GM18498 (cell line): ENCODE measurements around the gene RASGRP4.
"Not testable (repeated sequence)": the region's sequence is repeated elsewhere in the genome, so short reads cannot be mapped to it uniquely, and the experiment has no call there.

Source experiments
- ATAC-seq: cut with Tn5 transposase; IDR thresholded peaks from one replicate; pipeline ENCODE4 v1.9.1; 2021; ENCODE audit warnings: mild to moderate bottlenecking, moderate library complexity; ENCODE audit not compliant: unreplicated experiment

RASGRP4 gene

DNA sequence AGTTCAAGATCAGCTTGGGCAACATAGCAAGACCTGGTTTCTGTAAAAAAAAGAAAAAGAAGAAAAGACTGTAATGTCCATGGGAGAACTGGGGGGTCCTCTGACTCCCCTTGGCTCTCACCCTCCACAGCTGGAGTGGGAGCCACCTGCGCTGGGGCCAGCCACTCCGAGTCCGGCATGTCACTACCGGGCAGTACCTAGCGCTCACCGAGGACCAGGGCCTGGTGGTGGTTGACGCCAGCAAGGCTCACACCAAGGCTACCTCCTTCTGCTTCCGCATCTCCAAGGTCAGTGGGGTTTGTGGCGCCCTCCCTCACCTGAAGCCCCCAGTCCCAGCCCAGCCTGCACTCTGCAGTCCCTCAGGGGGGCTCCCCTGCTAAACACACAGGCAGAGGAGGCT lies 22.2 kb upstream of the RASGRP4 start:
- no peak for ATAC-seq

DNA sequence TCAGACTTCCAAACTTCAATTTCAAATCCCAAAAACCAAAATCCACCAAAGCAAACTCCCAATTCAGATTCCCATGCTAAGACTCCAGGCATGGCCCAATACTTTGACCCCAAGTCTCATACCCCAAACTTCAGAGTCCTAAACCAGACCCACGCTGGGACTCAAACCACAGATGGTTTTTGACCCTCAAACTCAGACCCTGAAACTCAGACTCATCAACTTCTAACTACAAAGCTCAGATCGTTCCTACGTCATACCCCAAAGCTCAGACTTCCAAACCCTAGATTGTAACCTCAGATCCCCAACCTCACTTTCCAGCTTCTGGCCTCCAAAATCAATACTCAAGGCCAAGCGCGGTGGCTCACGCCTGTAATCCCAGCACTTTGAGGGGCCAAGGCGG lies 19.3 kb upstream of the RASGRP4 start:
- no peak for ATAC-seq

DNA sequence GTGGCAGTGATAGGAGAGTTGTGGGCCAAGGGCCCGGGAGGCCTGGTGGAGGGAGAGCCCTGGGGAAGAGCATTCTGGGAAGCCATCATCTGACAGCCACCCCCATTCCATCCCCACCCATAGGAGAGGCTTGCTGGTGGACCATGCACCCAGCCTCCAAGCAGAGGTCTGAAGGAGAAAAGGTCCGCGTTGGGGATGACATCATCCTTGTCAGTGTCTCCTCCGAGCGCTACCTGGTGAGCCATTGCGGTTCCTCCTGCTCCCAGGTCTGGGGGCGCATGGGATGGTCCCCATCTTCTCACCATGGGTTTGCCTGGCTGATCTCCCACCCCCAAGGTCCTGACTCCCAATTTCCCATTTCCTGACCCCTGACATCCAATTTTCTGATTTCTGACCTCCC lies 18.0 kb upstream of the RASGRP4 start:
- ATAC-seq = no peak

DNA sequence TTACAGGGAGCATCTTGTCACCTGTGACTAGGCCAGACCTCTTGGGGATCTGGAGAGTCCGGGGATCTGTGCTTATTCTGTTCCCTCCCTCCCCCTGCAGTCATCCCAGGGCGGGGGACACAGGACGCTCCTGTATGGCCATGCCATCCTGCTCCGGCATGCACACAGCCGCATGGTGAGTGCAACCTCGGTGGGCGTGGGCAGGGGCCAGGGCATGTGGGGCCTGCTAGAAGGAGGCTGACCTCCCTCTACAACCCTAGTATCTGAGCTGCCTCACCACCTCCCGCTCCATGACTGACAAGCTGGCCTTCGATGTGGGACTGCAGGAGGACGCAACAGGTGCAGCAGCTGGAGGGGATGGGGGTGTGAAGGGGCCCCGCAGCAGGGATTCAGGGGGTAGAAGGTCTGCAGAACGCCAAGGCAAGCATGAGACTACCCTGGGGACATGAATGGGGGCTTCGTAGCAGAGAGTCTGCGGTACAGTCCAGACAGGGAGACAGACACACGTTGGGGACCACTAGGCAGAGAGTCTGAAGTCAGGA lies 17.5 kb upstream of the RASGRP4 start:
- ATAC-seq = no peak

DNA sequence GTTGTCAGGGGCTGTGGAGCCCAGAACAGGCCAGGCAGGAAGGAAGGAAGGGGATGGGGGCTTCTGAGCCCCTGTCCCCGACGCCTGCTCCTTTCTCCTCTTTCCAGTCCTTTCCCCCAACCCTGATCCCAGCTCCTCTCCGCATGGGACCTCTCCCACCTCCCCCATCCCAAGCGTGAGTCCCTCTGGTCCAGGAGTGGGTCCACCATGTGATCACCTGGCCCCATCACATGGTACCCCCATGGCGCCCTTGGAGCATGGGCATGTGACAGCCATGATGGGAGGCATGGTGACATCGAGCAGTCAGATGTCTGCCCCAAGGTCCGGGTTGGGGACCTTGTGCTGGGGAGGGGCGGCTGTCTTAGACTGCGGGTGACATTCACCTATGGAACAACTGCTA lies 16.7 kb upstream of the RASGRP4 start:
- ATAC-seq = no peak

DNA sequence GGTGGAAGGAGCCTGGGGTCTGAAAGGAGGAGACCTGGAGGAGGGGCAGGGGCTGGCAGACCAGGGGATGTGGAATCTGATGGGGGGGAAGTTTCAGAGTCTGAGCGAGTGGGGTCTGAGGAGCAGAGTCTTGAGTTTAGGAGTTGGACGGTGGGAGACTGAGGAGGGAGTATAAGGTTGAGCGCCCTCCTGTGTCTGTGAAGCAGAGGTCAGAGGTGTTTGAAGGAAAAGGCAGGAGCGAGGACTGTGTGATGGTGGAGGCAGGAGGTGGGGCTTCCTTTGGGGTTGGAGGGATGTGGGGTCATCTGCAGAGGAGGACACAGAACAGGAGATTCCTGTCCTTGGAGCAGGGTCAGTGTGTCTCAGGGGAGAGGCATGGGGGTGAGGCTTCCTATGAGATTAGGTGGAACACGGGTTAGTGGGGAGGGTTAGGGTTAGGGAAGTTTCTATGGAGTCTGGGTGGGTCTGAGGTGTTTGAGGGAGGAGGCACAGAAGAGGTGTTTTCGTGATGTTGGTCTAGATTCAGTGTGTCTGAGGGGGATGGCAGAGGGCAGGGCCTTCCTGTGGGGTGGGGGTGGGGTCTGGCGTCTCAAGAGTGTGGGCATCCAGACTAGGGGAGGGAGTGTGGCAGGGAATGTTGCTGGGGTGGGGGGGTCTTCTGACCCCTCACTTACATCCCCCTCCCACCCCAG lies 15.8 kb upstream of the RASGRP4 start:
- no peak for ATAC-seq

DNA sequence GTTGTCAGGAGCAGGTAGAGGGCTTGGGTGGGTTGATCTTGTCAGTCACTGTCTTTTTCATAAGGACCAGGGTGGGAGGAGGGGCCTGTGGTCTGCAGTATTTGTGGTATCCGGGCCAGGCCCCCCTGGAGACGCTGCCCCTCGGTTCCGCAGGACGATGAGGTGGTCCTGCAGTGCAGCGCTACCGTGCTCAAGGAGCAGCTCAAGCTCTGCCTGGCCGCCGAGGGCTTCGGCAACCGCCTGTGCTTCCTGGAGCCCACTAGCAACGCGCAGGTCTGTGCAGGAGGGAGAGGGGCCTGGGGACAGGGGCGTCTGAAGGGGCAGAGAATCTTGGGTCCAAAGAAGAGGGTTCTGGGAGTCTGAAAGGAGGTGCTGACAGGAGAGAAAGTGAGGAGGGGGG lies 14.6 kb upstream of the RASGRP4 start:
- no peak for ATAC-seq

DNA sequence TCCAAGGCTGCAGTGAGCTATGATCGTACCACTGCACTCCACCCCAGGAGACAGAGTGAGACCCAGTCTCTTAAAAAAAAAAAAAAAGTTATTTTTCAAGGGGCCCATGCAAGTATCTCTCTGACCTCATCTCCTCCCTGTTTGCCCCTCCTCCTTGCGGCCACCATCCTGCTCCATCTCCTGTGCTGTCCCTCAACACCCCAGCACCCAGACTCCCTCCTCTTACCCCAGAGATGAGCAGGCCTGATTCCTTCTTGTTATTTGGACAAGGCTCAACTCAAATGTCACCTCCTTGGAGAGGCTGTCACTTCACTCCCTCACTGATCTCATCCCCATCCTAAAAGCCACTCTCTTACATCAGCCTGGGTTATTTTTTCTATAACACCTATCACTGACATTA lies 11.9 kb upstream of the RASGRP4 start:
- no peak for ATAC-seq

DNA sequence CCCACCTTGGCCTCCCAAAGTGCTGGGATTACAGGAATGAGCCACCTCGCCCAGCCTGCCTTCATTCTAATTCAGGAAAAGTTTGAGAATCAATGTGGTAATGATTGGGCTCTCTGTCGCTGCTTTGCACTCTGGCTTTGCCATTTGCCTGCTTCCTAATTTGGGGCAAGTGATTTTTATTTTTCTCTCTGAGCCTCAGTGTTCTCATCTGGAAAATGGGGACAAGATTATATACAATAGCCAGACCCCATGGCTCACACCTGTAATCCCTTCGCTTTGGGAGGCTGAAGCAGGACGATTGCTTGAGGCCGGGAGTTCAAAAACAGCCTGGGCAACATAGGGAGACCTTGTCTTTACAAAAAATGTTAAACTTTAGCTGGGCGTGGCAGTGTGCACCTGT lies 11.3 kb upstream of the RASGRP4 start:
- no peak for ATAC-seq

DNA sequence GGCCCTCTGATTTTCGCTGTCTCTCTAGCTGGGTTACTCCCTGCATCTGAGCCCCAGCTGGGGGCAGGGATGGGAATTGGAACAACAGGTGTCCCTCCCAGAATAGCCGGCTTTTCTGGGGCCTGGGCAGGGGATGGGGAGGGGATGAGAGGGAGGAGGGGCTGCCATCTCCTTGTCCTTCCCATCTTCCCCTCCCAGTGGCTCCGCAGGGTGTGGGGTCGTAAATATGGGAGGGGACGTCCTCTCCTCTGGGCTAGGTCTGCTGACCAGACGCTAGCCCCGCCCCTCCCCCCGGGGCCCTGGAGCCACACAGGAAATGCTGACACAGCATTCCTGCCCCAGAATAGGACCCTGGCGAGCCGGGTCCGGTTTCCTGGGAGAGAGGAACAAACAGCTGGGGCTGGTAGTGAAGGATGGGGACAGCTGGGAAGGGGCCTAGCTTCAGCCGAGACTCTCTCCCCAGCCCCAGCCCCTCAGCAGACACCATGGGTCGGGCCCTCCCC lies 8.6 kb upstream of the RASGRP4 start:
- no peak for ATAC-seq

DNA sequence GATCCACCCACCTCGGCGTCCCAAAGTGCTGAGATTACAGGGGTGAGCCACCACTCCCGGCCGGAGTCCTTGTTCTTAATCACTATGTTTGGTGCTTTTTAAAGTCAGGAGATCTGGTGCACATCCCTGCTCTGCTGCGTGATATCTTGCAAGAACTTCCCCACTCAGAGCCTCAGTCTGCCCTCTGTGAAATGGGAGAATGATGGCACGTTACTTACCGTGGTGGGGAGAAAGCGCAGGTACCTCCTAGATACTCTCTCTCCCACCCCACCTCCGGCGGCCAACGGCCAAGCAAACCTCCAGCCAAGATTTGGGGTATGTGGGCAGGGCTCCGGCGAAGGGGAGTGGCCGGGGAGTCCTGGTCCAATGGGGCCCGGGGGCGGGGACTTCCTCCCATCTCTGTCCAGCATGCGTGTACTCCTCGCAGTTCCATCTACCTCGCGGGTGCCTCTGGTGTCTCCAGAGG lies 7.3 kb upstream of the RASGRP4 start, which contains the start of gene RYR1:
Gene RYR1, plus strand, starts transcription at position 424 of the 466 bp plus-strand sequence. CDS start 139 bp downstream, outside the sequence.
- ATAC-seq = no peak

DNA sequence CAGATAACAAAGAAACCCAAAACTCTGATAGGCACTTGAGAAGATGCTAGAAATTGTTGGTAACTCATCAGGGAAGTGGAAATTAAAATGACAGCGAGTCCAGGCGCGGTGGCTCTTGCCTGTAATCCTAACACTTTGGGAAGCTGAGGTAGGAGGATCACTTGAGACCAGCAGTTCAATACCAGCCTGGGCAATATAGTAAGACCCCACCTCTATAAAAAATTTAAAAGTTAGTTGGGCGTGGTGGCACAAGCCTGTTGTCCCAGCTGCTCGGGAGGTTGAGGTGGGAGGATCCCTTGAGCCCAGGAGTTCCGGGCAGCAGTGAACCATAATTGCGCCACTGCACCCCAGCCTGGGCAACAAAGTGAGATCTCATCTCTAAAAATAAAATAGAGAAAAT lies 4.9 kb upstream of the RASGRP4 start:
- ATAC-seq = no peak

DNA sequence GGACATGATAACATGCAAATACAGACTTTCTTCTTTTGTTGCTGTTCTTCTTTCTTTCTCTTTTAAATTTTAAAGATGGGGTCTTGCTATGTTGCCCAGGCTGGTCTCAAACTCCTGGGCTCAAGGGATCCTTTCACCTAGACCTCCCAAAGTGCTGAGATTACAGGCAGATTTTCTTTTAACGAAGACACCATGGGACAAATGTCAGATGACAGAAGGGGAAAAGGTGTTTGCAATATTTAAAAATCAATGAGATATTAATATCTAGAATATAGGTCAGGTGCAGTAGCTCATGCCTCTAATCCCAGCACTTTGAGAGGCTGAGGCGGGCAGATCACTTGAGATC lies 3.8 kb upstream of the RASGRP4 start:
- ATAC-seq = no peak

DNA sequence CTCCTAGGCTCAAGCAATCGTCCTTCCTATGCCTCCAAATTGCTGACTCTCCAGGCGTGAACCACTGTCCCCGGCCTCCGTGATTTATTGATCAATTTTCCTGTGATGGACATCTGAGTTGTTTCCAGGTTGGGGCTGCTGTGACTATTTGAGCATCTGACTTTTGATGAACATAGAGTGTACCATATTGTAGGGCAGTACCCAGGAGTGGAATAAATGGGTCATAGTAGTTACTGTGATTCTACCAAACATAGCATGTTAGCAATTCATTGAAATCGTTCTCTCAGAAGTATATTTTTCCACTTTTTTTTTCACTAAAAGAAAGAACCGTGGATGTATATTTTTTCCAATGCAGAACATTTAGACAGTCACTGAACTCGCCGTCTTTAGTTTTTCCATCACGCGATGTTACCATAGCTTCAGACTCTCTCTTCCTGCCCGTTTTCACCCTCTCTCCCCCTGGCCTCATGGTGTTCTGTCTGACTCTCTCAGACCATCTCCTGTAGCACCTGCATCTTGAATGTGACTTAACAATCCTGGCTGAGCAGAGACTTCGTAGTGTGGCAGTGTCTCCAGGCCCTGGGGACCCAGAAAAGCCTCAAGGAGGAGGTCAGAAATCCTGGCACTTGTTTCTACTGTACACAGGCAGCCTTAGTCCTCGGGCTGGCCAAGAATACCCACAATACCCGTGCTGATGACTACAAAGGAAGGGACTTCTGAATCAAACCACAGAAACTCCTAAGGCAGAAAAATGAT lies 3.2 kb upstream of the RASGRP4 start:
- ATAC-seq = no peak

DNA sequence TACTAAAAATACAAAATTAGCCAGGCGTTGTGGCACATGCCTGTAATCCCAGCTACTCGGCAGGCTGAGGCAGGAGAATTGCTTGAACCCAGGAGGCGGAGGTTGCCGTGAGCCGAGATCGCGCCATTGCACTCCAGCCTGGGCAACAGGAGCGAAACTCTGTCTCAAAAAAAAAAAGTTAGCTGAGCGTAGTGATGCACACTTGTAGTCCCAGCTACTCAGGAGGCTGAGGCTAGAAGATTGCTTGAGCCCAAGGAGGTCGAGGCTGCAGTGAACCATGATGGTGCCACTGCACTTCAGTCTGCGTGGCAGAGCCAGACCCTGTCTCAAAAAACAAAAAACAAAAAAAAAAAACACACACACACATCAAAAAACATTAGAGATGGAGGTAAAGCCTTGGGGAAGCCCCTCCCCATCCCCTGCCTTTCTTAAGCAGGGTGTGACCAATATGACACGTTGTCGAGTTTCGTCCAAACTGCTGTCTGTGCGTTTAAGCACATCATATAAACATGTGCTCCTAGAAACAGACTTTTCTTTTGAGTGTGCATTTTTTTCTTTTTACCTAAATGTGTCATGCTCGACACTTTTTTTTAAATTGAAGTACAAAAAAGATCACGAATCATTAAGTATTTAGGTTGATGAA lies 1.1 kb upstream of the RASGRP4 start:
- not testable (repeated sequence) for ATAC-seq

DNA sequence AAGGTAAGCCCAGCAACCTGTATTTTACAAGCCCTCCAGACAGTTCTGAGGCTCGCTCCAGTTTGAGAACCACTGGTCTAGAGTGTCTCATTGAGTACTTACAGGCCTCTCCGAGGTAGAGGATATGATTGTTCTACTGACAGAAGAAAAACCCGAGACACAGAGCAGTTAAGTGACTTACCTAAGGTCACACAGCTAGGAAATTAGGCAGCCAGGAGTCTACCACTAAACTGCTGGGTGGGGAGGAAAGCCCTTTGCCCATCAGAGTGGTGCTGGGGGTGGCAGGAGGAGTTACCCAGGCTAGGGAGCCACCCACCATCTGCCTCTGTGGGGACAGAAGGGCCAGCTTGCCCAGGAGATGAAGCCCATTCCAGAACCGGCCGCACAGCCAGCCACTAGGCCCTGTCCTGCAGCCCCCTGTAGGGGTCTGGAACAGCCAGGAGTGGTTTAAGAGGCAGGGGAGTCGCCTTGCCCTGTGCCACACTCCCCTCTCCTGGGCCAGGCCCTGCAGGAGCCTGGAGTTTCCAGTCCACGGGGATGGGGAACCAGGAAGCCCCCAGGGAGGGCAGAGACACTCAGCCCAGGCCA lies 703 bp downstream of the RASGRP4 start:
- ATAC-seq = no peak

DNA sequence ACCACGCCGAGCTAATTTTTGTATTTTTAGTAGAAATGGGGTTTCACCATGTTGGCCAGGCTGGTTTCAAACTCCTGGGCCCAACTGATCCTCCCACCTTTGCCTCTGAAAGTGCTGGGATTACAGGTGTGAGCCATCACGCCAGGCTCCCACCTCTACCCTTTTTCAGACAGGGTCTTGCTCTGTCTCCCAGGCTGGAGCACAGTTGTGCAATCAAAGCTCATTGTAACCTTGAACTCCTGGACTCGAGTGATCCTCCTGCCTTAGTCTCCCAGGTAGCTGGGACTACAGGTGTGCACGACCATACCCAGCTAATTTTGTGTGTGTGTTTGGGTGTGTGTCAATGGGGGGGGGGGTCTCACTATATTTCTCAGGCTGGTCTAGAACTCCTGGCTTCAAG lies 1.7 kb downstream of the RASGRP4 start:
- no peak for ATAC-seq

DNA sequence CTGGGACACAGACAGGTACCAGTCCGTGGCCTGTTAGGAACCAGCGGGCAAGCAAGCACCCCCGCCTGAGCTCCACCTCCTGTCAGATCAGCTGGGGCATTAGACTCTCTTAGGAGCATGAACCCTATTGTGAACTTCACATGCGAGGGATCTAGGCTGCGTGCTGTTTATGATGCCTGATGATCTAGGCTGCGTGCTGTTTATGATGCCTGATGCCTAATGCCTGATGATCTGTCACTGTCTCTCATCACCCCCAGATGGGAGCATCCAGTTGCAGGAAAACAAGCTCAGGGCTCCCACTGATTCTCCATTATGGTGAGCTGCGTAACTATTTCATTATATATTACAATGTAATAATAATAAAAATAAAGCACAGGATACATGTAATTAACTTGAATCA lies 3.6 kb downstream of the RASGRP4 start:
- no peak for ATAC-seq

DNA sequence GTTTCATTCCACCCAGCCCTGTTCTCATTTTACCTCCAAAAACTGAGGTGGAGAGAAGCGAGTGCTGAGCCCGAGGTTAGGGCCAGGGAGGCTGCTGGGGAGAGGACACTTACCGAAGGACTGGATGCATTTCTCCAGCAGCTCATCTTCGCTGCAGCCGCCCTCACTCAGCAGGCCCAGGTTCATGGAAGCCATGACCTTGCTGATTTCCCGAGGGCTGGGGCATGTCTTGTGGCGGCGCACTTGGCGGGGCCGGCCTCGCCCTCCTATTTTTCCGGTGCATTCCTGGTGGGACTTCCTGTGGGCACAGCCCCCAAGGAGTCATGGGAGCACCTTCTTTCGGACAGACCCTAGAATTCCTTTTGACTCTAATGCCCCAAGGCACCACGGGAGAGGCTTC lies 4.2 kb downstream of the RASGRP4 start:
- no peak for ATAC-seq

DNA sequence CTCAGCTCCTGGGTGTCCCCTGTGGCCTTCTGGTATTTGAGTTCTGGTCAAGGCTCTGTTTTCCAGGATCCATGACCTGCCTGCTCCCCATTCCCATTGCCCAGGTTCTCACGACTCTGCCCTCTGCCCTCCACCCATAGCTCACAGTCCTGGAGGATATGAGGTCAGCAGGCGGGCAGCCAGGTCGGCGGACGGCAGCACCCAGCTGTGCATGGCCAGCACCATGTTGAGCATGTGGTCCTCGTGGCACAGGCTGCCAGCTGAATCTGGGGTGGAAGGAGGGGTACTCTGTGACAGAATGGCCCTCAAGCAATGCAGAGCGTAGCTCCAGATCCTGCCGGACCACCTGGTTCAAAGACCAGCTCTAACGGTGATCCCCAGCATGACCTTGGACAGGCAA lies 5.1 kb downstream of the RASGRP4 start:
- no peak for ATAC-seq
